SK-N-SH (cell line): ENCODE measurements around the gene EEFSEC. TPM values are rescaled to one million over a fixed set of nuclear protein-coding genes. Genes with fewer than 3 reads are reported as not detected.

Experiments used
- CTCF ChIA-PET: fragments of 300-600, 350-600 bp; formaldehyde crosslinking; extraction: SDS; loops from one replicate; lab custom pipeline; 2021; lab: Yijun Ruan, JAX
- POLR2A ChIA-PET: fragments of 350-600 bp; sonication (Branson Sonifier 250); formaldehyde crosslinking; extraction: SDS; loops from one replicate; lab custom pipeline; 2020; ENCODE audit warnings: antibody characterized with exemption, inconsistent platforms; lab: Yijun Ruan, JAX
- DNase-seq: peaks from one replicate; pipeline ENCODE4 v3.0.0; 2012
- H2AFZ ChIP-seq: fragments of 200-600 bp; sonication (generic); 2 replicates; pipeline ENCODE4 v1.8.1; 2016; ENCODE audit warnings: antibody characterized with exemption, mild to moderate bottlenecking, low read depth
- H3F3A ChIP-seq: fragments of 200-600 bp; sonication (generic); replicated peaks from 2 replicates; pipeline ENCODE3; 2016; ENCODE audit warnings: antibody characterized with exemption, mild to moderate bottlenecking; ENCODE audit not compliant: insufficient read depth
- H3K27ac ChIP-seq, 2 experiments: fragments of 200-500 bp in 1 of 2; fragments of 200-600 bp in 1 of 2; sonication (Bioruptor generic) in 1 of 2; sonication (generic), shearing (Covaris generic) in 1 of 2; 2 replicates each; pipeline versions ENCODE4 v1.5.1 to v1.6.1; 2014 to 2016; ENCODE audit warnings: low read depth in 2 of 2, inconsistent platforms in 1 of 2, low read length in 1 of 2, mild to moderate bottlenecking in 1 of 2, mixed read lengths in 1 of 2
- H3K27me3 ChIP-seq: fragments of 200-600 bp; sonication (generic), shearing (Covaris generic); 2 replicates; pipeline ENCODE4 v1.6.1; 2016; ENCODE audit warnings: mixed run types; ENCODE audit not compliant: insufficient read depth
- H3K36me3 ChIP-seq, 2 experiments: fragments of 200-500 bp in 1 of 2; fragments of 200-600 bp in 1 of 2; sonication (Bioruptor generic) in 1 of 2; sonication (generic) in 1 of 2; replicated peaks in 1 of 2; 2 replicates each; pipeline versions ENCODE3 to v1.5.1; 2014 to 2016; ENCODE audit warnings: low read length in 1 of 2, mild to moderate bottlenecking in 1 of 2; ENCODE audit not compliant: insufficient read depth in 2 of 2, control insufficient read depth in 1 of 2
- H3K4me1 ChIP-seq, 2 experiments: fragments of 200-500 bp in 1 of 2; fragments of 200-600 bp in 1 of 2; sonication (Bioruptor generic) in 1 of 2; sonication (generic), shearing (Covaris generic) in 1 of 2; 2 replicates each; pipeline versions ENCODE4 v1.5.1 to v1.6.1; 2014 to 2016; ENCODE audit warnings: low read depth in 1 of 2, low read length in 1 of 2, mixed run types in 1 of 2; ENCODE audit not compliant: insufficient read depth in 2 of 2, control insufficient read depth in 1 of 2
- H3K4me2 ChIP-seq: fragments of 200-600 bp; sonication (generic), shearing (Covaris generic); 2 replicates; pipeline ENCODE4 v1.6.1; 2017; ENCODE audit warnings: mixed run types
- H3K4me3 ChIP-seq, 2 experiments: fragments of 200-500 bp in 1 of 2; fragments of 200-600 bp in 1 of 2; sonication (Bioruptor generic) in 1 of 2; sonication (generic), shearing (Covaris generic) in 1 of 2; 2 replicates each; pipeline versions ENCODE4 v1.5.1 to v1.8.1; 2014 to 2016; ENCODE audit warnings: low read depth in 2 of 2, inconsistent platforms in 1 of 2, low read length in 1 of 2, mild to moderate bottlenecking in 1 of 2, mixed read lengths in 1 of 2, moderate library complexity in 1 of 2
- H3K79me2 ChIP-seq: fragments of 200-600 bp; sonication (generic); 2 replicates; pipeline ENCODE4 v1.8.1; 2017; ENCODE audit warnings: mild to moderate bottlenecking; ENCODE audit not compliant: insufficient read depth
- H3K9ac ChIP-seq: fragments of 200-600 bp; sonication (generic); 2 replicates; pipeline ENCODE4 v1.6.1; 2017; ENCODE audit warnings: mixed run types
- H3K9me2 ChIP-seq: fragments of 200-600 bp; sonication (generic); 2 replicates; pipeline ENCODE4 v1.6.1; 2017; ENCODE audit warnings: mixed run types
- H3K9me3 ChIP-seq: fragments of 200-600 bp; sonication (generic); 2 replicates; pipeline ENCODE4 v1.6.1; 2017; ENCODE audit warnings: mixed run types, mild to moderate bottlenecking, moderate library complexity
- H4K20me1 ChIP-seq: fragments of 200-600 bp; sonication (generic); 2 replicates; pipeline ENCODE4 v1.6.1; 2017; ENCODE audit warnings: mild to moderate bottlenecking, mixed run types; ENCODE audit not compliant: insufficient read depth
- EP300 ChIP-seq, 2 experiments: IDR thresholded peaks; 2 replicates each; pipeline versions ENCODE4 v1.4.0 to v1.6.1; 2012; ENCODE audit warnings: borderline replicate concordance in 1 of 2, low read depth in 1 of 2, low read length in 1 of 2
- GATA2 ChIP-seq: sonication (generic); formaldehyde crosslinking; IDR thresholded peaks from 2 replicates; pipeline ENCODE4 v1.5.0; 2020; ENCODE audit warnings: mild to moderate bottlenecking, missing genetic modification reagents
- JUND ChIP-seq: IDR thresholded peaks from 2 replicates; pipeline ENCODE4 v1.4.0; 2012
- MEF2A ChIP-seq: IDR thresholded peaks from 2 replicates; pipeline ENCODE4 v1.4.0; 2012; ENCODE audit warnings: low read depth, borderline replicate concordance
- NFIC ChIP-seq: IDR thresholded peaks from 2 replicates; pipeline ENCODE4 v1.4.0; 2012; ENCODE audit warnings: borderline replicate concordance
- RAD21 ChIP-seq: IDR thresholded peaks from 2 replicates; pipeline ENCODE4 v1.6.1; 2012; ENCODE audit warnings: mild to moderate bottlenecking, low read length
- RCOR1 ChIP-seq: fragments of 150-350 bp; IDR thresholded peaks from 2 replicates; pipeline ENCODE4 v1.6.1; 2017; ENCODE audit warnings: antibody characterized with exemption, low read length
- RXRA ChIP-seq: IDR thresholded peaks from 2 replicates; pipeline ENCODE4 v1.4.0; 2012; ENCODE audit warnings: low read depth, mild to moderate bottlenecking, borderline replicate concordance
- TCF12 ChIP-seq: IDR thresholded peaks from 2 replicates; pipeline ENCODE4 v1.4.0; 2012
- TEAD4 ChIP-seq: IDR thresholded peaks from 2 replicates; pipeline ENCODE4 v1.4.0; 2012; ENCODE audit warnings: mild to moderate bottlenecking, borderline replicate concordance; ENCODE audit not compliant: insufficient read depth
- WGBS: methylation state at CpG from one replicate; pipeline ENCODE4 v1.1.6; 2017; ENCODE audit warnings: low lambda C conversion rate; 5-methylcytosine and 5-hydroxymethylcytosine counted together
- polyA plus RNA-seq, 3 experiments: library from polyadenylated mRNA; depleted of rRNA; stranded (reverse); fragments of >200 nt; gene quantifications; 2 replicates each; pipeline ENCODE4 v1.2.3, GENCODE V29; 2012
- TF ChIP-seq, protein P1 (sequence below): IDR thresholded peaks from 2 replicates; pipeline ENCODE4 v1.4.0; 2012; ENCODE audit warnings: low read depth
- TF ChIP-seq, protein P2 (sequence below): fragments of 200-600 bp; sonication (generic); IDR thresholded peaks from 2 replicates; pipeline ENCODE4 v1.6.1; 2017; ENCODE audit warnings: antibody characterized with exemption, mild to moderate bottlenecking, moderate library complexity
- TF ChIP-seq, protein P3 (sequence below): IDR thresholded peaks from 2 replicates; pipeline ENCODE4 v1.4.0; 2012; ENCODE audit warnings: low read depth, borderline replicate concordance

The EEFSEC gene
- polyA plus RNA-seq, 1 of the 3 experiments (the other 2 are of a cell fraction), result 12.4 TPM

DNA sequence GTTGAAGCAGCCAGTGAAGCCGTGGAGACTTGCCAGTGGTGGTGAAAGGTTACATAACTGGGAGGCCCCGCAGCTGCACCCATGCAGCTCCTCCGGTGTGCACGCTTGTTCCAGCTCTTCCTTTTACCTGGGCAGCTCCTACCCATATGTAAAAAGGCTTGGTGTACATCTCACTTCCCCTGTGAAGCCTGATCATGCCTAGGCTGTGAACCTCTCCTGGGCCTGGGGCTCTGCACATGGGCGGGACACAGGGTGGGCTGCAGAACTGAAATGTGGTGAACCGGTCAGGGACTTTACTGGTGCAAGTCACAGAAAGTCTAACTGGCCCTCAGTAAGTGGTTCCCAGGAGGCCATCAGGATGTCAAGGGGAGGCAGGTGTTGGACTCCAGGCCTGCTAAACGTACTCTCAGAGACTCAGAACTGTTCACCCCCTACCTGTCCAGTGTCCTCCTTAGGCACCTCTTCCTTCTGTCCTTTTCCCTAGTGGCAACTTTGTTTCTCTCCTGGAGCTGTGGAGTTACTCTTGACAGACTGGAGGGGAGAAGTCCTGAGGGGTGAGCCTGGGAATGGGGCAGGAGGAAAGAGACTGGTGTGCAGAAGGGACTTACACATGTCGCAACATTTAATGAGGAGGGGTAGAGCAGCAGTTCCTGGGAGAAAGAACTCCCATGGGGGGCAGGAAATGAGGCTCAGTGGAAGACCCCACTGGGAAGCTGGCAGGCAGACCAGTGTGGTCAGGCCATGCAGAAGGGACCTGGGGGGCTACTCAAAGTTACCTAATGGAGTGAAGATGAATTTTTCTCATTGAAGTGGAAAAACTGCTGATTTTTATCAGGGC, 148.1 kb downstream of the EEFSEC start:
- H4K20me1 ChIP-seq, result no peaks in the 10 kb centered on the region
- H2AFZ ChIP-seq, result no peak overlapping the region
- no peaks in the 10 kb centered on the region for H3K9me3 ChIP-seq
- peak overlapping the region in 1 of 2 experiments; percentile 81; a peak in 2 of 4 replicates for H3K27ac ChIP-seq
- no peak for DNase-seq
- no peak overlapping the region for H3K4me2 ChIP-seq
- no peak for TF ChIP-seq RAD21
- no peak for TF ChIP-seq NFIC
- no peak for TF ChIP-seq MEF2A
- no peak for TF ChIP-seq RXRA
- TF ChIP-seq TEAD4, result no peak
- TF ChIP-seq TCF12, result no peak
- TF ChIP-seq, protein P1, sequence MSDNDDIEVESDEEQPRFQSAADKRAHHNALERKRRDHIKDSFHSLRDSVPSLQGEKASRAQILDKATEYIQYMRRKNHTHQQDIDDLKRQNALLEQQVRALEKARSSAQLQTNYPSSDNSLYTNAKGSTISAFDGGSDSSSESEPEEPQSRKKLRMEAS, result no peak
- no peak for TF ChIP-seq JUND
- TF ChIP-seq, protein P2, sequence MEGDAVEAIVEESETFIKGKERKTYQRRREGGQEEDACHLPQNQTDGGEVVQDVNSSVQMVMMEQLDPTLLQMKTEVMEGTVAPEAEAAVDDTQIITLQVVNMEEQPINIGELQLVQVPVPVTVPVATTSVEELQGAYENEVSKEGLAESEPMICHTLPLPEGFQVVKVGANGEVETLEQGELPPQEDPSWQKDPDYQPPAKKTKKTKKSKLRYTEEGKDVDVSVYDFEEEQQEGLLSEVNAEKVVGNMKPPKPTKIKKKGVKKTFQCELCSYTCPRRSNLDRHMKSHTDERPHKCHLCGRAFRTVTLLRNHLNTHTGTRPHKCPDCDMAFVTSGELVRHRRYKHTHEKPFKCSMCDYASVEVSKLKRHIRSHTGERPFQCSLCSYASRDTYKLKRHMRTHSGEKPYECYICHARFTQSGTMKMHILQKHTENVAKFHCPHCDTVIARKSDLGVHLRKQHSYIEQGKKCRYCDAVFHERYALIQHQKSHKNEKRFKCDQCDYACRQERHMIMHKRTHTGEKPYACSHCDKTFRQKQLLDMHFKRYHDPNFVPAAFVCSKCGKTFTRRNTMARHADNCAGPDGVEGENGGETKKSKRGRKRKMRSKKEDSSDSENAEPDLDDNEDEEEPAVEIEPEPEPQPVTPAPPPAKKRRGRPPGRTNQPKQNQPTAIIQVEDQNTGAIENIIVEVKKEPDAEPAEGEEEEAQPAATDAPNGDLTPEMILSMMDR, result no peak
- TF ChIP-seq GATA2, result no peak
- TF ChIP-seq RCOR1, result no peak
- no peak for TF ChIP-seq EP300 (IDR thresholded peaks at IDR 0.05; ENCODE audit: borderline replicate concordance in 1 of 2, low read depth in 1 of 2, low read length in 1 of 2)
- TF ChIP-seq, protein P3, sequence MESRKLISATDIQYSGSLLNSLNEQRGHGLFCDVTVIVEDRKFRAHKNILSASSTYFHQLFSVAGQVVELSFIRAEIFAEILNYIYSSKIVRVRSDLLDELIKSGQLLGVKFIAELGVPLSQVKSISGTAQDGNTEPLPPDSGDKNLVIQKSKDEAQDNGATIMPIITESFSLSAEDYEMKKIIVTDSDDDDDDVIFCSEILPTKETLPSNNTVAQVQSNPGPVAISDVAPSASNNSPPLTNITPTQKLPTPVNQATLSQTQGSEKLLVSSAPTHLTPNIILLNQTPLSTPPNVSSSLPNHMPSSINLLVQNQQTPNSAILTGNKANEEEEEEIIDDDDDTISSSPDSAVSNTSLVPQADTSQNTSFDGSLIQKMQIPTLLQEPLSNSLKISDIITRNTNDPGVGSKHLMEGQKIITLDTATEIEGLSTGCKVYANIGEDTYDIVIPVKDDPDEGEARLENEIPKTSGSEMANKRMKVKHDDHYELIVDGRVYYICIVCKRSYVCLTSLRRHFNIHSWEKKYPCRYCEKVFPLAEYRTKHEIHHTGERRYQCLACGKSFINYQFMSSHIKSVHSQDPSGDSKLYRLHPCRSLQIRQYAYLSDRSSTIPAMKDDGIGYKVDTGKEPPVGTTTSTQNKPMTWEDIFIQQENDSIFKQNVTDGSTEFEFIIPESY, result no peak
- TF ChIP-seq, all 33 proteins: peak for 0
- Histone ChIP-seq H3K27me3 (no peaks in the 10 kb centered on the region), H3F3A (peaks cover 7% of the 10 kb centered on the region), H3K36me3 (peaks cover 0 to 5% of the 10 kb centered on the region in 2 experiments), H3K4me3 (no peak overlapping the region), H3K9ac (no peak overlapping the region), H3K79me2 (no peaks in the 10 kb centered on the region), H3K4me1 (peaks cover 0 to 32% of the 10 kb centered on the region in 2 experiments; a peak in 2 of 4 replicates), H3K9me2 (no peaks in the 10 kb centered on the region)
- POLR2A ChIA-PET, result interaction anchor here (0.7 to 1.8 kb wide), 2 partner anchors 19 to 23 kb away, joined by 3 to 8 read pairs; no protein-coding TSS in a partner anchor
- WGBS, result 94% methylated on average over 8 of the region's 8 CpGs
- CTCF ChIA-PET, result interaction anchor here (0.6 to 3.0 kb wide), 13 partner anchors 8 to 494 kb away, joined by 3 to 13 read pairs (median 3); no protein-coding TSS in a partner anchor
